SKM-1 (cell line): ENCODE results near the gene EFCAB10.

Source experiments
- DNase-seq: peaks from one replicate; lab custom pipeline; 2025; ENCODE audit not compliant: unreplicated experiment; lab: John Stamatoyannopoulos, UW

Gene EFCAB10

DNA sequence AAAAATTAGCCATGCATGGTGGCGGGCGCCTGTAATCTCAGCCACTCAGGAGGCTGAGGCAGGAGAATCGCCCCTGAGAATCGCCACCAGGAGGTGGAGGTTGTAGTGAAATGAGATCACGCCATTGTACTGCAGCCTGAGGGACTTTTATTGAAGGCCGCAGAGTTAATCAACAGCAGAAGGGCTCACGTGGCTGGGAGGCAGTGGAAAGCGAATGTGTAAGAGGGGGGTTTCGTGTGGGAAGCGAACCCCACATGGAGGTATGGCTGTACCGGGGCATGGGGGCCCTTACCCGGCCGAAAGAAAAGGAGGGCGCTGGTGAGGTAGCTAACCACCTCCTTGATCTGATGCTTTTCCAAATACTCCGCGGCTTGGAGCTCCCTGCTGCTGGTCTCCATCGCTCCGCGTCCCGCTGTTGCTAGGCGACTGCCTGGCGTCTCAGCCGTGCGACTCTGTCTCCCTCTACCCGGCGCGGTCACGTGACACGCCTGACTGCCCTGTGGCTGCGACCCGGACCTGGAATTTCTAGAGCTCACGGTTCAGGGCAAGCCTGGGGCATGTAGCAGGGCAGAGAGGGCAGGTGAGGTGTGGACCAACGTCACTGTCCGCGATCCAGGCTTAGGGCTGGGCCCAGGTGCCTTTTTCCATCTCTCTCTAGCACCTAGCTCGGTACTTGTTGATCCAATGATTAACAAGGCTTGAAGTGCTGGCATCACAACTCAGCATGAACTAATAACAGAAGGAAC, at the start of gene EFCAB10:
EFCAB10 (minus strand) TSS at position 428 of the 746 bp plus-strand sequence; CDS start at position 398, 30 bp downstream.
- no peak for DNase-seq

- no peak for DNase-seq
Observed at GRCh38 chr7:105625986-105626385, 44.7 kb upstream of the EFCAB10 start.

DNA sequence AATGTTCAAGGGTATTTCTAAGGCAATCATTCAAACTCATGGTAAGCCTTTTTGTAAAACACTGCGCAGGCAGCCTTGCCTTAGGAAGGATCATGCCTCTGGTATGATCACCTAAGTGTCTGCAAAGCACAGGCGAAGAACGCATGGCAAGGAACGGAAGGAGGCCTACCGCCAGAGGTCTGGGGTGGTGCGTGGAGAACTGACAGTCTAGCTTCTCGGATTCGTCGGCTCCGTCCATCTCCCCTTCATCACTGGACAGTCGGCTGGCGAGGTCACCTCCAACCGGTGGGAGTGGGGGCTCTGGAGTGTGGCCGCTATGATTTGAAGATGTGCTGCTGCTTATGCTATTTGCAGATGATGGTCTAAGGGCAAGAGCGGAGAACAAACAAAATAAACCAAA, 42.6 kb upstream of the EFCAB10 start:
- no peak for DNase-seq

DNA sequence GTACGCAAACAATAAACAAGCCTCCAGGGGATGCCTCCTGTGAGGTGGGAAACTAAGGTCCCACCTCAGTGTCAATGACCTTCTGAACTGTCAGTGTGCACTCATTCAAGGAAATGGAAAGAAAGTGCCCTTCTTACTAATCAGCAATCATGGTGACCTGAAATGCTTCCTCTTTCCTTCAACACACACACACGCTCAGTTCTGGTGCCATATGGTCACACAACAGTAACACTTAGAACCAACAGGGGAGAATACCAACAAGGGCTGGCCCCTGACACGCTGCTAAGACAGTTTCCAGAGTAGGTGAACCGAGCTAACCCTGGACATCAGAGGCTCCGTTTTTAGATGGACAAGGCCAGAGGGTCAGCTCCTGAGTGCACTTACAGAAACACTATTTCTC, 42.1 kb upstream of the EFCAB10 start:
- no peak for DNase-seq

GRCh38 chr7:105622106-105622731, 40.9 kb upstream of the EFCAB10 start:
- no peak for DNase-seq

GRCh38 chr7:105621617-105622016, 40.3 kb upstream of the EFCAB10 start:
- no peak for DNase-seq

DNA sequence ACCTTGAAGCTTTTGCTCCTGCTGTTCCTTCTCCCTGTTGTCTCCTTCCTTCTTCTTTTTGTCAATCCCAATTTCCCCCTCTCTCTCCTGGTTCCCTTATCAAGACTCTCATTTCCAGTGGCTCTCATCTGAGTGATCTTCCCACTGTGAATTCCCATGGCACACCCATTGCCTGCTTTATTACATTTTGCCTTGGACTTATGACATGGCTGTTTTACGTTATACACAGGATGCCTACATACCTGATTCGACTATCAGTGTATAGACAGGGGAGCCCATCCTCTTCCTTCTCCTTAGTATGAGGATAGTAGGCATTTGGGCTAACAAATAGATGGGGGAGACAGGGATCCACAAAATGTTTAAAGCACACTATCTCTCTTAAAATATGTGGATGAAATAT, 39.9 kb upstream of the EFCAB10 start:
- DNase-seq, result no peak

DNA sequence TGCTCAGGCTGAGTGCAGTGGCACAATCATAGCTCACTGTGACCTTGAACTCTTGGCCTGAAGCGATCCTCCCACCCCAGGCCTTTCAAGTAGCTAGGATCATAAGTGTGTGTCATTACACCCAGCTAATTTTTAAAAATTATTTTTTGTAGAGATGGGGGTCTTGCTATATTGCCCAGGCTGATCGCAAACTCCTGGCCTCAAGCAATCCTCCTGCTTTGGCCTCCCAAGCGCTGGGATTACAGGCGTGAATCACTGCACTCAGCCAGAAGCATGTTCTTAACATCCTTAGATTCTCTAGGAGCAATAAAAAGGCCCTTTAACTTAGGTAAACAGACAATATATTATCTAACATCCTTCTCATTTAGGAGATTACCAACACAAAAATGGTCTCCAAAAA, 38.3 kb upstream of the EFCAB10 start:
- no peak for DNase-seq

- DNase-seq, result no peak
Observed at GRCh38 chr7:105618016-105618296, 36.7 kb upstream of the EFCAB10 start.

DNA sequence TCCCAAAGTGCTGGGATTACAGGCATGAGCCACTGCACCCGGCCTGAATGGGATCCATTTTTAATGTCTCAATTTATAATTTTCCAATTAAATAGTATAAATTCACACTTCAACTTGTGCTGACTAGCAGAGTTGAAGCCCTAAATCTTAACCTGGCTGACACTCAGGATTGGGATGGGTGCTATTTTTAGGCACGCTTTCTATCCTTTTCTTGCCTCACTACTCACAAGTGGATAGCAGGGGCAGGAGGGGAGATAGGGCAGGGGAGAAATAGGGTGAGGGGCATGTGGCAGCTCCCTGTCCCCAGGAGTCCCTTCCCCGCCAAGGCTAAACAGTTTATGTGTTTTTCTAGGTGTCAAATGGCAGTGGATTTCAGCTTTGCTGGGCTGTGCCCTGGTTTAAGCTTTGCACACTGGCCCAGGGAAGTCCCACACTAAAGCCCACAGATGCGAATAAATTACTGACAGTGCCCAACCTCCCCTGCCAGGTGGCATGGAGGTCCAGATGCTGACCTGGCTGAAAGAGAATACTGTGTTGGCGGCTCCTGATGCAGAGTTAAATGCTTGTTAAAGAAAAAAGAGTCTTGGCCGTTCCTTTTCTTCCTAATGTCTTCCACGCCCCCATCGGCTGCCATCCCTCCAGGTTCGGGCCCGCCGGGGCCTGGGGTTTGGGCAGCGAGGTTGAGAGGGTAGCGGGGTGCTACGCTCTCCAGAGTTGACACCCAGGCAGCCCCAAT, 36.2 kb upstream of the EFCAB10 start:
- no peak for DNase-seq

GRCh38 chr7:105614341-105614840, 33.1 kb upstream of the EFCAB10 start:
- DNase-seq, result no peak

DNA sequence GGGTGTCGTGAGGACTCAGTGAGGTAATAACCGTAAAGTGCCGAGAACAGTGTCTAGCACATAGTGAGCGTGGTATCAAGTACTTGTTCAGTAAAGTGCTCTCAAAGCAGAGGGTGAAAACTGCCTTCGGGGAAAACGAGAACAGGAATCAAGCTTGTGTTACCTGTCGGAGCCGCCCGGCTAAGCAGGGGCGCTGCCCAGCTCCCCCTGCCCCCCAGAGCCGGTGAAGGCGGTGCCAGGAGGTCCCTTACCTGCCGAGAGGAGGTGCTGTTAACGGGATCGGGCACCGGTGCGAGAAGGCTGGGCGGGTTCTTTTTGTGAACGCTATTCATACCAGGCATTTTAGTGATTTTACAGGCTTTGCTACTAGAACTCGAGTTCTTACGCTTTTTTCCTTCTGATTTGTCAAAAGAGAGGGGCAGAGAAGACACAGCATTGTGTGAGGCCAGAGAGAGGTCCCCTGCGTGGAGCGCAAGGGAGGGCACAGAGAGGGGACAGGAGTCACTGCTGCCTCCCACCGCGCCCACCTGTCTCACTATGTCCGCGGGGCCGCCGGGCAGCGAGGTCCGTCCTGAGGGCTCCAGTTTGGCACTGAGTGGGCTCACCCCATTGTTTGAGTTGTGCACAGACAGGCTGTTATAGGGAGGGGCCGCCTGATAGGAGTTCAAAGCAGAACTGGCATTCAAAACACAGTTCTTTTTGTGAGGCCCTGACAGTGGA, 32.5 kb upstream of the EFCAB10 start:
- no peak for DNase-seq

DNA sequence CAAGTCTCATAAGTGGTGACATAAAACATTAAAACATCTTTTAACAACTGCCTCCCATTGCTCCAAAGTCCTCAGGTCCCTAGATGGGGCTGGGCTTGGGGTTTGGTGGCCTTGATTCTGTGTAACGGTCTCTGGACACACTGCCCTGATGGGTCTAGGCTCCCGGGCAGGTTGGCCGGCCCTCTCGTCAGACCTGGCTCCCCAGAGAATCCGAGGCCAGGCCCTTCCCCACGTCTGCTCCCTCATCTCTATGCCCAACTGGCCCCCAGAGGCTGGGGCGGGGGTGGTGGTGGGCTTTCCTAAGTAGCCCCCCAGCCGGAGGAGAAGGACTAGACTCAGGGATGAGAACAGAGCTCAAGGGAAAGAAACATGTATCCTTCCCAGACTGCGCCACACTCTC, 31.5 kb upstream of the EFCAB10 start:
- DNase-seq, result no peak

GRCh38 chr7:105611856-105612775, 30.8 kb upstream of the EFCAB10 start:
- DNase-seq, result no peak

GRCh38 chr7:105610165-105610930, 29.1 kb upstream of the EFCAB10 start:
- no peak for DNase-seq

GRCh38 chr7:105602325-105603305, 21.3 kb upstream of the EFCAB10 start:
- DNase-seq, result no peak

DNA sequence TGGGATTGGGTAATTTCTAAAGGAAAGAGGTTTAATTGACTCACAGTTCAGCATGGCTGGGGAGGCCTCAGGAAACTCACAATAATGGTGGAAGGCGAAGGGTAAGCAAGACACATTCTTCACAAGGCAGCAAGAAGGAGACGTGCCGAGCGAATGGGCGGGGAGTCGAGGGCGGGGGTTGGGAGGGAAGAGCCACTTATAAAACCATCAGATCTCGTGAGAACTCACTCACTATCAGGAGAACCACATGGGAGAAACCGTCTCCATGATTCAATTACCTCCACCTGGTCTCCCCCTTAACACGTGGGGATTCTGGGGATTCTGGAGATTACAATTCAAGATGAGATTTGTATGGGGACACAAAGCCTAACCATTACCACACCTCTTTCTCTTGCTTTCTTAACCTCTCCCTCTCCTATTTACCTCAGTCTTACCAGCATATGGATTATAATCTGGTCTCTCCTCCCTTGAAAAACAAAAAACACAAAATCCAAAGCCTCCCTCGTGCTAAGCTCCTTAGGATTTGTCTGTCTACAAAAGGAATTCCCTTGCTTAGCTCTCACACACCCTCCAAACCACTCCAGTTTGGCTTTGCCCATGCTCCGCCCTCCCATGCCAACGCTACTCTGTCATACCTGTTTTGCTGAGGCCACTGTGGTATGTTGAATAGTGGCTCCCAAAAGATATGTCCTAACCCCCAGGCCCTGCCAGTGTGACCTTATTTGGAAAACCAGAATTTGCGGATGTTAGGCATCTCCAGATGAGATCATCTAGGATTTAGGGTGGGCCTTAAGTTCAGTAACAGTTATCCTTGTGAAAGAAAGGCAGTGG, 19.6 kb upstream of the EFCAB10 start:
- no peak for DNase-seq

DNA sequence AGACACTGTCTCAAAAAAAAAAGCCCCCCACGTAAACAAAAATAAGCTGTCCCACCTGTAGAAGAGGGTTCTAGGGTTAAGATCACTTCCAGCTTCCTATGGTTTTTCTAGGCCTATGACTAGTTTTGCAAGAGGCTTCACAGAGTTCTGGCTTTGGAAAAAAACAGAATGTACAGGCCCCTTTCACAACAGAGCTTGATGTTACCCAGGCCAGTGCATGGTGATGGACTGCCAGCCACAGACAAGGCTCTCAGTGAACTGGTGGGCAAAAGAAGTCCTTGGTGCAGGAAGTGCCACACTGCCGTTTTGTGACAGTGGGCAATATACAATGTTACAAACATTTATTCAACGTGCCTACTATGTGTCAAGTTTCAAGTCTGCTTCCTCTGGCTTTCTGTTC, 18.3 kb upstream of the EFCAB10 start:
- DNase-seq, result no peak
